Cardiac muscle cell (in vitro differentiated cells and primary cell): ENCODE data around the gene CDKL1. TPM values are rescaled to one million over a fixed set of nuclear protein-coding genes. Genes with fewer than 3 reads are reported as not detected.

Source experiments
- DNase-seq, 2 donors: peaks; one replicate each; pipeline versions ENCODE4 v3.0.0 to v3.0.0-alpha.2; 2010 to 2017; ENCODE audit warnings: low read depth in 1 of 2, low spot score in 1 of 2
- H3K27ac ChIP-seq: fragments of 200-600 bp; sonication (generic); 2 replicates; pipeline ENCODE4 v1.5.1; 2016
- H3K27me3 ChIP-seq: fragments of 200-600 bp; sonication (generic); 2 replicates; pipeline ENCODE4 v1.6.0; 2016; ENCODE audit warnings: control low read depth
- H3K36me3 ChIP-seq: fragments of 200-600 bp; sonication (generic); 2 replicates; pipeline ENCODE4 v1.5.1; 2016; ENCODE audit warnings: control low read depth
- H3K4me1 ChIP-seq: fragments of 200-600 bp; sonication (generic); 2 replicates; pipeline ENCODE4 v1.8.1; 2017; ENCODE audit warnings: low read depth, mild to moderate bottlenecking, mixed run types
- H3K4me3 ChIP-seq: fragments of 200-600 bp; sonication (generic); 2 replicates; pipeline ENCODE4 v1.5.1; 2016; ENCODE audit warnings: mild to moderate bottlenecking
- H3K9me3 ChIP-seq: fragments of 200-600 bp; sonication (generic); 2 replicates; pipeline ENCODE4 v1.5.1; 2017; ENCODE audit warnings: low read depth, mild to moderate bottlenecking, control low read depth
- CTCF ChIP-seq: IDR thresholded peaks from 2 replicates; pipeline ENCODE4 v1.5.1; 2012; ENCODE audit warnings: low read depth, mild to moderate bottlenecking, low read length
- polyA plus RNA-seq: library from polyadenylated mRNA; unstranded; fragments of >200 nt; fragmentation: Nextera tagmentation; extraction: Ambion mirVana; gene quantifications from 2 replicates; pipeline ENCODE4 v1.2.1, GENCODE V29; 2016
- total RNA-seq: library from RNA; depleted of rRNA; stranded (reverse); fragments of >200 nt; gene quantifications from 2 replicates; pipeline ENCODE4 v1.2.3, GENCODE V29; 2016

Gene CDKL1
- total RNA-seq: 0.63 and 1.0 TPM in 2 replicates
- polyA plus RNA-seq: 0.17 and 2.5 TPM in 2 replicates

GRCh38 chr14:50396631-50397389, at the start of gene CDKL1:
TSS of gene CDKL1 (minus strand) at chr14:50396881. CDS start at chr14:50395868, 1,013 bp downstream.
- peaks cover 4% of the 10 kb centered on the region for H3K4me1 ChIP-seq
- peak; percentile 83 to 84 for DNase-seq
- peaks cover 10% of the 10 kb centered on the region for H3K27me3 ChIP-seq
- TF ChIP-seq CTCF: no peak
- no peaks in the 10 kb centered on the region for H3K9me3 ChIP-seq
- H3K27ac ChIP-seq: peak within 1 kb of the TSS; percentile 15
- no peaks in the 10 kb centered on the region for H3K36me3 ChIP-seq
- peak within 1 kb of the TSS; percentile 52 for H3K4me3 ChIP-seq

- no peak for DNase-seq
- H3K4me1 ChIP-seq: no peaks in the 10 kb centered on the region
- H3K27me3 ChIP-seq: no peaks in the 10 kb centered on the region
- no peak overlapping the region for H3K4me3 ChIP-seq
- peaks cover 45% of the 10 kb centered on the region for H3K36me3 ChIP-seq
- no peak for TF ChIP-seq CTCF
- no peaks in the 10 kb centered on the region for H3K9me3 ChIP-seq
- no peak overlapping the region for H3K27ac ChIP-seq
Measured at GRCh38 chr14:50434528-50434927, 37.8 kb upstream of the CDKL1 start.

DNA sequence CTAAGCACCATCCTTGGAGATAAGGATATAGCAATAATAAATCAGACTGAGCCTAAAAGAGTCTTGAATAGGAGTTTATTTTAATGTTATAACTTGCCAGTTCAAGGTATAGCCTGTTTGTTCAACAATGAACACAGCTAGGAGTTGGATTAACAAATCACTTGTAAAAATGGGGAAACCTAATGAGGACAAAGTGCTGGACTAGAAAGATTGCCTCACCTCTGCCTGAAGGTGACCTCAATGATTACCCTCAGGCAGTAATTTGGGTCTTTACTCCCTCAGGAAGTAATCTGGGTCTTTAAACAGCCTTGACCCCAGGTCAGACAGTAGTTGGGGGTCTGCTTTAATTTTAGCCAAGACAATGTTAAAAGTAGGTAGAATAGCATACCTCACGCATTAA, 35.5 kb upstream of the CDKL1 start:
- no peak overlapping the region for H3K4me3 ChIP-seq
- H3K27me3 ChIP-seq: no peaks in the 10 kb centered on the region
- H3K4me1 ChIP-seq: no peaks in the 10 kb centered on the region
- H3K9me3 ChIP-seq: no peaks in the 10 kb centered on the region
- no peak for TF ChIP-seq CTCF
- DNase-seq: no peak
- H3K27ac ChIP-seq: no peak overlapping the region
- H3K36me3 ChIP-seq: peaks cover 33% of the 10 kb centered on the region

DNA sequence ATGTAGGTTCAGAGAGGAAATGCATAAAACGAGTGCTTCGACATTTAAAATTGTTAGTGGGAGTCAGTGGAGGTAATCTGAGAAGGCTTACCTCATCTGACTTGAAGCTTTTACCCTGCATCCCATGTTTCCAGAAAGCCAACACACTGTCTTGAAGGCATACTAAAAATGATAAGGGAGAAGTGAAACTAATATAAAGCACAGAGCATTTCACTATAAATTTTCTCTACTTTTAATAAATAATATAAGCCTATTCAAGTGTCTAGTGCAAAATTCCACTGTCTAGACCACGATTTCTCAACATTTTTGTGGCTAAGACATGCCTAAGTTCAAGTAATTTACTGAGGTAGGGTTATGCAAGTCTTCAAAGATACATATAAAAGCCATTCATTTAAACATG, 29.1 kb upstream of the CDKL1 start:
- DNase-seq: peak in 1 of 2 donors; percentile 79
- H3K4me3 ChIP-seq: no peak overlapping the region
- no peaks in the 10 kb centered on the region for H3K9me3 ChIP-seq
- H3K27me3 ChIP-seq: no peaks in the 10 kb centered on the region
- H3K27ac ChIP-seq: no peak overlapping the region
- TF ChIP-seq CTCF: no peak
- peaks cover 2% of the 10 kb centered on the region for H3K4me1 ChIP-seq
- H3K36me3 ChIP-seq: peaks cover 11% of the 10 kb centered on the region

DNA sequence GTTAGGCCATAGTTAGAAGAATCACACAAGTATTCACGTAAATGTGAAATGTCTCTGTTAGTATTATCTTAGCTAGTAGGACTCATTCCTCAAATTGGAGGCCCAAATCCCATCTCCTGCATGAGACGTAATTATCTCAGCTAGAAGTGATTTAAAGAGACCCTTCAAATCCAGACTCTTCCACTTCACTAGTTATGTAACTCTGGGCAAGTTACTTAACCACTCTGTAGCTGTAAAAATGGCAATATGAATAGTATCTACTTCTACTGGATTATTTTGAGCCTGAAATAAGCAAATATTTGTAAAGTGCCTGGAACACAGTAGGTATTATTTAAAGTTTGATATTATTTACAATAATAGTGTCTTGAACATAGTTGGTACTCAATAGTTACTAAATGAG, 28.4 kb upstream of the CDKL1 start:
- Histone ChIP-seq H3K27me3 (no peaks in the 10 kb centered on the region), H3K27ac (no peak overlapping the region), H3K36me3 (peaks cover 12% of the 10 kb centered on the region), H3K4me3 (no peak overlapping the region), H3K9me3 (no peaks in the 10 kb centered on the region), H3K4me1 (peaks cover 5% of the 10 kb centered on the region)
- TF ChIP-seq CTCF: no peak
- DNase-seq: no peak
